ENCODE measurements around the gene NOS1AP.

DNA sequence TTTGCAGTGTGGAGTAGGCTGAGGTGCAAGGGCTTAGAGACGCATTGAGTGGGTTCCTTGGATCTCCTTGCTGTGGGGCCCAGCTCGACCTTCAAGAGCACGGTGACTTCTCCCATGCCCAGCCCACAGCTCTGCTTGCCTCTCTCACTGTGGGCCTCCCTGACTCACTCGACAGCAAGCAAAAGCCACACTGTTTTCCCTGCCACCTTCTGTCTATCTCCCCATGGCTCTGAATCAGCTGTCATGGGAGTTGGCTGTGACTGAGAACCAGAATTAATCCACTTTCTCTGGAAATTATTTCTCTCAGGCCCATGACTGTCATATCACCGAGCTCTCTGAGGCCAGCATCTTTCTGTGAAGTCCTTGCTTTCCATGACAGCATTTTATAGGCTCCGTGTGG, 140.7 kb downstream of the NOS1AP start:
- TF ChIP-seq CTCF (IDR thresholded peaks at IDR 0.05) (no peak), POLR2AphosphoS5 (IDR thresholded peaks at IDR 0.05; ENCODE audit: insufficient read depth in 1 of 2, low read depth in 1 of 2) (no peak)

All from vagina (tissue), 2 donors.